Psoas muscle (tissue), 8 donors: ENCODE measurements around the gene CCDC183. TPM values are rescaled to one million over a fixed set of nuclear protein-coding genes. Genes with fewer than 3 reads are reported as not detected.
"Not testable (repeated sequence)": the region's sequence is repeated elsewhere in the genome, so short reads cannot be mapped to it uniquely, and the experiment has no call there.

Source experiments
- ATAC-seq, 4 donors: fragments of 200-7000 bp; cut with Tn5 transposase; one replicate each; pipeline ENCODE4 v1.9.1; 2020; ENCODE audit warnings: moderate library complexity in 3 of 4, mild to moderate bottlenecking in 2 of 4
- DNase-seq, 2 donors: peaks; one replicate each; pipeline ENCODE4 v3.0.0-alpha.2; 2020
- H3K27ac ChIP-seq: fragments of 200-600 bp; one replicate; pipeline ENCODE4 v1.8.0; 2022
- H3K27me3 ChIP-seq, 3 donors: fragments of 200-600 bp in 1 of 3; one replicate each; pipeline versions ENCODE4 v1.6.1 to v1.8.0; 2013 to 2022; ENCODE audit warnings: low read length in 2 of 3, mild to moderate bottlenecking in 2 of 3, moderate library complexity in 1 of 3; ENCODE audit not compliant: insufficient read depth in 3 of 3
- H3K36me3 ChIP-seq, 2 donors: fragments of 200-600 bp in 1 of 2; one replicate each; pipeline versions ENCODE4 v1.6.1 to v1.8.0; 2013 to 2022; ENCODE audit warnings: low read depth in 1 of 2, mild to moderate bottlenecking in 1 of 2, moderate library complexity in 1 of 2; ENCODE audit not compliant: insufficient read depth in 1 of 2
- H3K4me1 ChIP-seq: fragments of 200-600 bp; one replicate; pipeline ENCODE4 v1.8.0; 2022
- H3K4me3 ChIP-seq: fragments of 200-600 bp; one replicate; pipeline ENCODE4 v1.8.0; 2022; ENCODE audit warnings: mild to moderate bottlenecking
- H3K9me3 ChIP-seq: fragments of 200-600 bp; one replicate; pipeline ENCODE4 v1.8.0; 2022
- CTCF ChIP-seq: fragments of 200-600 bp; IDR thresholded peaks from one replicate; pipeline ENCODE4 v1.8.0; 2022; ENCODE audit warnings: antibody characterized with exemption
- WGBS, 3 donors: extraction: QIAGEN DNeasy Blood & Tissue Kit; methylation state at CpG; one replicate each; pipeline versions ENCODE4 v1.1.6 to v1.1.7; 2013; 5-methylcytosine and 5-hydroxymethylcytosine counted together
- intact Hi-C, 2 donors: fragments of 100-400 bp; cut with DNase I; formaldehyde crosslinking; loops; one replicate each; pipeline versions ENCODE4 v1.11.0 to v1.14.2; 2022
- polyA plus RNA-seq, 3 donors: library from polyadenylated mRNA; stranded (reverse); fragments of 200-250 nt; gene quantifications; one replicate each; pipeline ENCODE4 v1.2.3, GENCODE V29; 2013
- total RNA-seq, 4 donors: library from RNA; stranded (reverse); fragmentation: NEBNext Ultra II Directional in 2 of 4; extraction: Animal tissue kit (Norgen Biotek cat#: 25700) in 2 of 4; gene quantifications; one replicate each; pipeline versions ENCODE4 v1.2.1 to v1.2.4, GENCODE V29; 2021 to 2023
- donor health status: healthy with polysubstance abuse.
- donor health status: DM: no; HTN: no; CAD: no; lungs with moderate emphysema.
- donor health status: Bipolar disorder and iron deficiency.
- donor health status: healthy.
- donor health status: DM: yes; HTN: yes; CAD: no.
- donor health status: DM: no; HTN: no; CAD: no.
- donor health status: DM: no; HTN: no; CAD: no.
- donor health status: DM: yes; HTN: yes; CAD: no.

The CCDC183 gene
- total and polyA plus RNA-seq, 7 donors = 0.03 to 0.08 TPM; not detected in 5

- DNase-seq (peak; percentile 17 to 49), ATAC-seq (no peak)
- Histone ChIP-seq H3K27me3 (no peaks in the 10 kb centered on the region), H3K4me1 (peaks cover 6% of the 10 kb centered on the region), H3K36me3 (peaks cover 0 to 65% of the 10 kb centered on the region in 2 donors), H3K9me3 (no peaks in the 10 kb centered on the region), H3K4me3 (no peak overlapping the region), H3K27ac (no peak overlapping the region)
- TF ChIP-seq CTCF = no peak
- 74 to 85% (median 80%) methylated on average over 20 to 21 of the region's 21 CpGs for WGBS, 3 donors
- intact Hi-C loops = no loop called here
Measured at GRCh38 chr9:136835932-136836904, 40.1 kb downstream of the CCDC183 start.

GRCh38 chr9:136837146-136837855 lies 41.2 kb downstream of the CCDC183 start:
- no peaks in the 10 kb centered on the region for H3K9me3 ChIP-seq
- intact Hi-C loops = no loop called here
- no peaks in the 10 kb centered on the region for H3K27me3 ChIP-seq
- 87 to 91% (median 89%) methylated on average over 20 to 27 of the region's 27 CpGs for WGBS, 3 donors
- DNase-seq (peak; percentile 12 to 44), ATAC-seq (no peak)
- no peak overlapping the region for H3K4me3 ChIP-seq
- TF ChIP-seq CTCF = no peak
- H3K36me3 ChIP-seq = peaks cover 0 to 54% of the 10 kb centered on the region in 2 donors
- H3K27ac ChIP-seq = no peak overlapping the region
- H3K4me1 ChIP-seq = peaks cover 9% of the 10 kb centered on the region

GRCh38 chr9:136837856-136838277 lies 41.7 kb downstream of the CCDC183 start:
- WGBS, 3 donors = 82 to 85% (median 83%) methylated on average over 15 of the region's 15 CpGs
- peak in 1 of 2 donors; percentile 44 for DNase-seq
- peaks cover 0 to 52% of the 10 kb centered on the region in 2 donors for H3K36me3 ChIP-seq
- intact Hi-C loops = loop anchor here in 1 of 2 donors (2.0 kb wide), 1 partner anchor 37 kb away; no protein-coding TSS in a partner anchor
- not testable (repeated sequence) for H3K4me3 ChIP-seq, H3K4me1 ChIP-seq, H3K9me3 ChIP-seq, H3K27me3 ChIP-seq, H3K27ac ChIP-seq, ATAC-seq

DNA sequence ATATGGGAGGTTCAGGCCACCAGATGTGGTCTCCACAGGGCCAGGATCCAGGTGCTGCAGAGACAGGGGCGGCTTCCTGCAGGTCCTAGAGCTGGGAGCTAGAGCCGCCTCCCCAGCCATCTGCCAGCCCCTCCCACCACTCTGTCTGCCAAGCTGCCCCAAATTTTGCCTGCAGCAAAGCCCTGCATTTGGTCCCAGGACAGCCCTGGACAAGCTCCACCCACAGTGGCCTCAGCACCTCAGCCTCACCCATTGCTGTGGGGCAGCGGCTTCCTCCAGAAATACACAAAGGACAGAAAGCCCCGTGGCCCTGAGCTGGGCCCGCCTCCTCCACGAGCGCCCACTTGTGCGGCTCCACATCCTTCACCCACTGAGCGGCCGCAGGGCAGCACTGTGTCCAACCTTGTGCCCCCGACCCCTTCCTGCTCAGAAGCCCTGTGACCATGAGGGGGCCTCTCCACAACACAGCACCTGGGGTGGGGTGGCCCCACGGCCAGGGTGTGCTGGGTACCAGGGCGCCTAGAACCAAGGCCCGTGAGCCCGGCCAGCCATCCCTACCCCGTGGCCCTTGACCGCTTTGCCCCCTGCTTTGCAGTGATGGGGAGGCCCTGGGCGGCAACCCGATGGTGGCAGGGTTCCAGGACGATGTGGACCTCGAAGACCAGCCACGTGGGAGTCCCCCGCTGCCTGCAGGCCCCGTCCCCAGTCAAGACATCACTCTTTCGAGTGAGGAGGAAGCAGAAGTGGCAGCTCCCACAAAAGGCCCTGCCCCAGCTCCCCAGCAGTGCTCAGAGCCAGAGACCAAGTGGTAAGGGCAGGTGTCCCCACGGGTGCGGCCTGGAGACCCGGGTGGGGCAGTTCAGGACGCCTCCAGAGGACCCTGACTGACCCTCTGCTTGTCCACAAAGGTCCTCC lies 42.4 kb downstream of the CCDC183 start:
- Histone ChIP-seq H3K27me3 (no peaks in the 10 kb centered on the region), H3K36me3 (peaks cover 0 to 51% of the 10 kb centered on the region in 2 donors), H3K27ac (no peak overlapping the region), H3K4me3 (no peak overlapping the region), H3K4me1 (peaks cover 9% of the 10 kb centered on the region), H3K9me3 (no peaks in the 10 kb centered on the region)
- WGBS, 3 donors = 83 to 89% (median 88%) methylated on average over 28 to 29 of the region's 29 CpGs
- DNase-seq = peak in 1 of 2 donors; percentile 40
- intact Hi-C loops = loop anchor here in 1 of 2 donors (2.0 kb wide), 1 partner anchor 38 kb away; no protein-coding TSS in a partner anchor
- no peak for TF ChIP-seq CTCF
- ATAC-seq = no peak
